Panc1 (cell line): Measurements from ENCODE around the gene CATSPER3.

Source experiments
- CTCF ChIP-seq: fragments of 450-650 bp; IDR thresholded peaks from 2 replicates; pipeline ENCODE4 v1.5.1; 2017; ENCODE audit warnings: mild to moderate bottlenecking
- POLR2AphosphoS5 ChIP-seq: IDR thresholded peaks from 2 replicates; pipeline ENCODE4 v1.6.1; 2012; ENCODE audit warnings: mild to moderate bottlenecking, low read depth, low read length, moderate library complexity
- SIN3A ChIP-seq: IDR thresholded peaks from 2 replicates; pipeline ENCODE4 v1.6.1; 2012; ENCODE audit warnings: low read depth, mild to moderate bottlenecking, low read length, moderate library complexity, borderline replicate concordance; ENCODE audit not compliant: insufficient read depth

- TF ChIP-seq CTCF (no peak), POLR2AphosphoS5 (no peak), SIN3A (no peak)
Measured at GRCh38 chr5:135050244-135050767, 82.6 kb downstream of the CATSPER3 start.
